H1 (cell line): ENCODE results near the gene FRMPD4. TPM values are rescaled to one million over a fixed set of nuclear protein-coding genes. Genes with fewer than 3 reads are reported as not detected.

Source experiments
- CTCF ChIA-PET: fragments of 300-600 bp; sonication (Branson Sonifier 250); formaldehyde crosslinking; loops from one replicate; lab custom pipeline; 2021; ENCODE audit not compliant: partially characterized antibody; lab: Charles Lee
- POLR2A ChIA-PET: fragments of 300-600 bp; sonication (Branson Sonifier 250); formaldehyde crosslinking; loops from one replicate; lab custom pipeline; 2021; ENCODE audit warnings: inconsistent platforms; ENCODE audit not compliant: partially characterized antibody; lab: Charles Lee
- DNase-seq, 2 experiments: peaks; one replicate each; pipeline versions ENCODE4 v3.0.0 to v3.0.0-alpha.2; 2010 to 2022; ENCODE audit warnings: low spot score in 2 of 2, low read depth in 1 of 2, mixed read lengths in 1 of 2
- FAIRE-seq: peaks from 2 replicates; lab custom pipeline; 2011; peaks lifted over from hg19 to GRCh38; lab: Jason Lieb, UNC
- H2AFZ ChIP-seq: 2 replicates; pipeline ENCODE4 v1.8.1; 2012; ENCODE audit warnings: low read length, inconsistent platforms
- H2AK5ac ChIP-seq: 2 replicates; pipeline ENCODE4 v1.6.1; 2013; ENCODE audit warnings: low read depth, low read length
- H2BK120ac ChIP-seq: replicated peaks from 2 replicates; pipeline ENCODE3; 2013; ENCODE audit warnings: low read depth, low read length, inconsistent platforms
- H2BK12ac ChIP-seq: 2 replicates; pipeline ENCODE4 v1.6.1; 2013; ENCODE audit warnings: low read depth, low read length
- H2BK15ac ChIP-seq: 2 replicates; pipeline ENCODE4 v1.6.1; 2013; ENCODE audit warnings: low read length
- H2BK20ac ChIP-seq: 2 replicates; pipeline ENCODE4 v1.6.1; 2013; ENCODE audit warnings: low read length
- H2BK5ac ChIP-seq: 2 replicates; pipeline ENCODE4 v1.6.1; 2013; ENCODE audit warnings: low read depth, low read length
- H3K14ac ChIP-seq: 2 replicates; pipeline ENCODE4 v1.6.1; 2013; ENCODE audit warnings: inconsistent platforms; ENCODE audit not compliant: insufficient read length
- H3K18ac ChIP-seq: 2 replicates; pipeline ENCODE4 v1.6.1; 2013; ENCODE audit warnings: low read length; ENCODE audit errors: extremely low read depth
- H3K23ac ChIP-seq: 2 replicates; pipeline ENCODE4 v1.6.1; 2013; ENCODE audit warnings: inconsistent platforms; ENCODE audit not compliant: insufficient read length
- H3K23me2 ChIP-seq: 2 replicates; pipeline ENCODE4 v1.6.1; 2013; ENCODE audit warnings: low read depth, low read length
- H3K27ac ChIP-seq: 2 replicates; pipeline ENCODE4 v1.6.1; 2011; ENCODE audit warnings: low read depth, low read length, inconsistent platforms
- H3K27me3 ChIP-seq, 4 experiments: replicated peaks in 1 of 4; 1 replicate in 1 of 4; 2 replicates in 3 of 4; pipeline versions ENCODE4 v1.6.1 to v1.8.1; 2011 to 2013; ENCODE audit warnings: low read length in 3 of 4, mild to moderate bottlenecking in 3 of 4, inconsistent platforms in 2 of 4, mixed read lengths in 2 of 4, moderate library complexity in 1 of 4; ENCODE audit not compliant: control insufficient read depth in 3 of 4, insufficient read depth in 3 of 4; ENCODE audit errors: extremely low read depth in 1 of 4
- H3K36me3 ChIP-seq, 4 experiments: 2 replicates each; pipeline versions ENCODE4 v1.6.1 to v1.8.1; 2011 to 2013; ENCODE audit warnings: mild to moderate bottlenecking in 4 of 4, low read length in 3 of 4, moderate library complexity in 2 of 4, control low read depth in 1 of 4, inconsistent platforms in 1 of 4; ENCODE audit not compliant: insufficient read depth in 4 of 4, control insufficient read depth in 2 of 4
- H3K4ac ChIP-seq: replicated peaks from 2 replicates; pipeline ENCODE3; 2013; ENCODE audit warnings: low read length, low read depth, mixed read lengths, inconsistent platforms; ENCODE audit not compliant: insufficient read length
- H3K4me1 ChIP-seq, 4 experiments: replicated peaks in 1 of 4; 1 replicate in 1 of 4; 2 replicates in 3 of 4; pipeline versions ENCODE4 v1.6.1 to v1.8.1; 2011 to 2013; ENCODE audit warnings: low read length in 3 of 4, inconsistent platforms in 2 of 4, mixed read lengths in 1 of 4; ENCODE audit not compliant: insufficient read depth in 4 of 4, control insufficient read depth in 3 of 4
- H3K4me2 ChIP-seq, 2 experiments: 2 replicates each; pipeline versions ENCODE4 v1.6.1 to v1.8.1; 2011 to 2013; ENCODE audit warnings: low read depth in 2 of 2, low read length in 2 of 2, control low read depth in 1 of 2, inconsistent platforms in 1 of 2, mild to moderate bottlenecking in 1 of 2; ENCODE audit not compliant: insufficient read depth in 1 of 2
- H3K4me3 ChIP-seq, 4 experiments: fragments of 200-600, 300-600 bp in 1 of 4; sonication (generic), shearing (Covaris generic), sonication (Bioruptor Twin) in 1 of 4; 2 replicates each; pipeline versions ENCODE4 v1.5.1 to v1.8.1; 2011 to 2016; ENCODE audit warnings: low read length in 4 of 4, low read depth in 3 of 4, control low read depth in 2 of 4, inconsistent platforms in 2 of 4, mild to moderate bottlenecking in 2 of 4, mixed read lengths in 1 of 4, moderate library complexity in 1 of 4; ENCODE audit not compliant: insufficient read depth in 2 of 4; ENCODE audit errors: extremely low read depth in 1 of 4
- H3K56ac ChIP-seq: replicated peaks from 2 replicates; pipeline ENCODE3; 2013; ENCODE audit warnings: low read depth, mild to moderate bottlenecking, mixed read lengths, low read length, inconsistent platforms; ENCODE audit not compliant: insufficient read length
- H3K79me1 ChIP-seq: 2 replicates; pipeline ENCODE4 v1.6.1; 2013; ENCODE audit warnings: low read depth, low read length, control low read depth
- H3K79me2 ChIP-seq, 2 experiments: 2 replicates each; pipeline versions ENCODE4 v1.6.1 to v1.8.1; 2012 to 2013; ENCODE audit warnings: low read length in 2 of 2, mild to moderate bottlenecking in 2 of 2, inconsistent platforms in 1 of 2; ENCODE audit not compliant: insufficient read depth in 2 of 2, control insufficient read depth in 1 of 2
- H3K9ac ChIP-seq, 4 experiments: replicated peaks in 1 of 4; 1 replicate in 1 of 4; 2 replicates in 3 of 4; pipeline versions ENCODE4 v1.6.1 to v1.8.1; 2011 to 2013; ENCODE audit warnings: low read depth in 3 of 4, low read length in 3 of 4, control low read depth in 2 of 4, mild to moderate bottlenecking in 2 of 4, moderate library complexity in 2 of 4, inconsistent platforms in 1 of 4; ENCODE audit errors: extremely low read depth in 1 of 4
- H3K9me3 ChIP-seq, 2 experiments: 2 replicates each; pipeline versions ENCODE4 v1.6.1 to v1.8.1; 2012 to 2013; ENCODE audit warnings: mild to moderate bottlenecking in 2 of 2, moderate library complexity in 2 of 2, control low read depth in 1 of 2, inconsistent platforms in 1 of 2, low read depth in 1 of 2, low read length in 1 of 2, mixed read lengths in 1 of 2; ENCODE audit not compliant: insufficient read depth in 2 of 2
- H4K20me1 ChIP-seq, 2 experiments: replicated peaks in 1 of 2; 2 replicates each; pipeline versions ENCODE3 to v1.8.1; 2011 to 2013; ENCODE audit warnings: inconsistent platforms in 2 of 2, low read length in 2 of 2, mild to moderate bottlenecking in 1 of 2; ENCODE audit not compliant: insufficient read depth in 2 of 2, control insufficient read depth in 1 of 2
- H4K5ac ChIP-seq: 2 replicates; pipeline ENCODE4 v1.6.1; 2013; ENCODE audit warnings: low read length, low read depth, mixed read lengths, inconsistent platforms; ENCODE audit not compliant: insufficient read length
- H4K8ac ChIP-seq: 2 replicates; pipeline ENCODE4 v1.8.0; 2013; ENCODE audit warnings: mild to moderate bottlenecking, moderate library complexity, low read length, inconsistent platforms; ENCODE audit not compliant: insufficient read depth; ENCODE audit errors: extremely low read depth
- H4K91ac ChIP-seq: replicated peaks from 2 replicates; pipeline ENCODE3; 2013; ENCODE audit warnings: low read length, mixed read lengths, inconsistent platforms; ENCODE audit not compliant: insufficient read length
- BACH1 ChIP-seq: IDR thresholded peaks from 2 replicates; pipeline ENCODE4 v1.6.1; 2012; ENCODE audit warnings: low read length, improper control_type of control experiment
- EGR1 ChIP-seq: IDR thresholded peaks from 2 replicates; pipeline ENCODE4 v1.6.1; 2011; ENCODE audit warnings: low read depth, low read length, borderline replicate concordance
- FOSL1 ChIP-seq: IDR thresholded peaks from 2 replicates; pipeline ENCODE4 v1.6.1; 2011; ENCODE audit warnings: mild to moderate bottlenecking, low read depth, low read length, moderate library complexity; ENCODE audit not compliant: insufficient read depth
- GABPA ChIP-seq: IDR thresholded peaks from 2 replicates; pipeline ENCODE4 v1.6.1; 2011; ENCODE audit warnings: mild to moderate bottlenecking, low read length, moderate library complexity, borderline replicate concordance; ENCODE audit not compliant: insufficient read depth
- RNF2 ChIP-seq: fragments of 200-900, 300-1000 bp; sonication (generic); IDR thresholded peaks from 2 replicates; pipeline ENCODE4 v1.7.1; 2016; ENCODE audit warnings: borderline replicate concordance, low read depth, mild to moderate bottlenecking, antibody characterized with exemption, low read length; ENCODE audit not compliant: poor library complexity, severe bottlenecking; ENCODE audit errors: missing control alignments
- SRF ChIP-seq: IDR thresholded peaks from 2 replicates; pipeline ENCODE4 v1.6.1; 2011; ENCODE audit warnings: mild to moderate bottlenecking, low read depth, low read length, moderate library complexity
- WGBS, 2 experiments: shearing (Covaris generic) in 1 of 2; methylation state at CpG; one replicate each; pipeline versions ENCODE4 v1.1.6 to v1.1.7; 2013 to 2015; ENCODE audit warnings: low lambda C conversion rate in 2 of 2, mixed read lengths in 2 of 2, inconsistent platforms in 1 of 2, low coverage in 1 of 2, missing lambda C conversion rate in 1 of 2; ENCODE audit not compliant: insufficient replicate concordance in 2 of 2, insufficient coverage in 1 of 2, insufficient read length in 1 of 2; ENCODE audit errors: extremely low coverage in 1 of 2, missing lambda C conversion rate in 1 of 2; 5-methylcytosine and 5-hydroxymethylcytosine counted together
- polyA plus RNA-seq, 7 experiments: library from polyadenylated mRNA; depleted of rRNA in 3 of 7; stranded (reverse) in 5 of 7; unstranded in 2 of 7; fragments of >200 nt in 5 of 7; fragments of 200-250 nt in 2 of 7; gene quantifications; 1 replicate in 5 of 7; 2 replicates in 1 of 7; 4 replicates in 1 of 7; pipeline versions ENCODE4 v1.2.1 to v1.2.3, GENCODE V29; 2011 to 2013; ENCODE audit warnings: missing spikeins in 2 of 7, mixed read lengths in 2 of 7
- total RNA-seq: library from RNA; stranded (reverse); fragmentation: NEBNext Ultra II Directional; extraction: Animal tissue kit (Norgen Biotek cat#: 25700); gene quantifications from 2 replicates; pipeline ENCODE4 v1.2.1, GENCODE V29; 2021

Gene FRMPD4
- total and polyA plus RNA-seq, 2 of the 8 experiments (the other 6 are each of a cell fraction or from before 2014, with no cell fraction given) = 0.02 to 0.37 TPM

DNA sequence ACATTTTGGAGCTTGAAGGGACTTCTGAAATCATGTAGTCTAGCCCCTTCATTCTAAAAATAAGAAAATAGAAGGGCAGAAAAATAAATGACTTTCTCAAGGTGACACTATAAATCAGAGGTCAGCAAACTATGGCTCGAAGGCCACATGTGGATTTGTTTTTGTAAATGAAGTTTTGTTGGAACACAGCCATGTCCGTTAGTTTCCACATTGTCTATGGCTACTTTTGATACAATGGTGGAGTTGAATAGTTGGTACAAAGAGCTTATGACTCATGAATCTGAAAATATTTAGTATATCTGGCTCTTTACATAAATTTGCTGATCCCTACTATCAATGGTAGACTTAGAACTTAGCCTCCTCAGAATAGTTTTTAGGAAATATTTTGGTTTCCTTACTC lies 350.5 kb downstream of the FRMPD4 start:
- Histone ChIP-seq H3K9me3 (no peaks in the 10 kb centered on the region), H3K18ac (no peak overlapping the region), H3K56ac (no peak overlapping the region), H2BK15ac (no peak overlapping the region), H3K79me2 (no peaks in the 10 kb centered on the region), H3K36me3 (no peaks in the 10 kb centered on the region), H3K4me2 (no peak overlapping the region), H3K27me3 (no peaks in the 10 kb centered on the region), H2BK20ac (no peak overlapping the region), H3K9ac (no peak overlapping the region), H2BK5ac (no peak overlapping the region), H4K20me1 (no peaks in the 10 kb centered on the region), H4K8ac (no peak overlapping the region), H3K27ac (no peak overlapping the region), H3K14ac (no peak overlapping the region), H2AFZ (no peak overlapping the region), H3K4ac (no peak overlapping the region), H3K23ac (no peak overlapping the region), H3K4me1 (no peaks in the 10 kb centered on the region), H4K5ac (no peak overlapping the region), H4K91ac (no peak overlapping the region), H3K4me3 (no peak overlapping the region), H3K79me1 (no peaks in the 10 kb centered on the region), H2BK12ac (no peak overlapping the region), H3K23me2 (no peaks in the 10 kb centered on the region), H2AK5ac (no peak overlapping the region), H2BK120ac (no peak overlapping the region)
- no peak for DNase-seq
- WGBS, 2 experiments = 100% methylated on average over 2 of the region's 2 CpGs; no CpG with 5 or more reads in 1 of the 2 experiments
- no peak for TF ChIP-seq BACH1
- TF ChIP-seq EGR1 = no peak
- TF ChIP-seq RNF2 = no peak
- TF ChIP-seq GABPA = no peak
- TF ChIP-seq FOSL1 = no peak
- TF ChIP-seq SRF = no peak
- FAIRE-seq = no peak
- POLR2A ChIA-PET = no interaction called here
- CTCF ChIA-PET = interaction anchor here (1.1 to 1.5 kb wide), 2 partner anchors 9 to 213 kb away, joined by 3 to 8 read pairs; no protein-coding TSS in a partner anchor
